HEK293T (cell line): Measurements from ENCODE around the gene SMAD4.

Experiments used
- CTCF ChIA-PET: fragments of 350-600 bp; formaldehyde crosslinking; extraction: SDS; loops from one replicate; lab custom pipeline; 2021; ENCODE audit warnings: antibody characterized with exemption, inconsistent platforms; lab: Yijun Ruan, JAX
- POLR2A ChIA-PET: fragments of 350-600 bp; formaldehyde crosslinking; extraction: SDS; loops from one replicate; lab custom pipeline; 2020; ENCODE audit warnings: antibody characterized with exemption, inconsistent platforms; lab: Yijun Ruan, JAX
- DNase-seq: peaks from one replicate; pipeline ENCODE4 v3.0.0; 2012; ENCODE audit warnings: mixed read lengths; ENCODE audit errors: extremely low spot score
- ARNT ChIP-seq: fragments of 450-650 bp; IDR thresholded peaks from 2 replicates; pipeline ENCODE4 v1.6.1; 2017; ENCODE audit warnings: mild to moderate bottlenecking
- BHLHE40 ChIP-seq: fragments of 450-650 bp; IDR thresholded peaks from 2 replicates; pipeline ENCODE4 v1.6.1; 2016; ENCODE audit warnings: mild to moderate bottlenecking, moderate library complexity, borderline replicate concordance
- CTBP1 ChIP-seq: fragments of 450-650 bp; IDR thresholded peaks from 2 replicates; pipeline ENCODE4 v1.6.1; 2016; ENCODE audit warnings: borderline replicate concordance
- ELF4 ChIP-seq: fragments of 450-650 bp; IDR thresholded peaks from 2 replicates; pipeline ENCODE4 v1.6.1; 2017; ENCODE audit warnings: antibody characterized with exemption
- FOXA1 ChIP-seq: fragments of 450-650 bp; IDR thresholded peaks from 2 replicates; pipeline ENCODE4 v1.6.1; 2016; ENCODE audit warnings: mild to moderate bottlenecking
- FOXK2 ChIP-seq: fragments of 450-650 bp; IDR thresholded peaks from 2 replicates; pipeline ENCODE4 v1.6.1; 2016; ENCODE audit warnings: mild to moderate bottlenecking
- FOXM1 ChIP-seq: fragments of 450-650 bp; IDR thresholded peaks from 2 replicates; pipeline ENCODE4 v1.6.1; 2017; ENCODE audit warnings: mild to moderate bottlenecking, borderline replicate concordance
- HDGF ChIP-seq: fragments of 450-650 bp; IDR thresholded peaks from 2 replicates; pipeline ENCODE4 v1.6.1; 2017; ENCODE audit warnings: antibody characterized with exemption, borderline replicate concordance
- L3MBTL2 ChIP-seq: fragments of 450-650 bp; conservative IDR thresholded peaks from 2 replicates; pipeline ENCODE4 v1.6.1; 2016; ENCODE audit warnings: mild to moderate bottlenecking
- LEF1 ChIP-seq: fragments of 450-650 bp; IDR thresholded peaks from 2 replicates; pipeline ENCODE4 v1.6.1; 2017; ENCODE audit warnings: mild to moderate bottlenecking, borderline replicate concordance
- NFRKB ChIP-seq: fragments of 450-650 bp; IDR thresholded peaks from 2 replicates; pipeline ENCODE4 v1.6.1; 2016; ENCODE audit warnings: mild to moderate bottlenecking, moderate library complexity
- PKNOX1 ChIP-seq: fragments of 450-650 bp; IDR thresholded peaks from 2 replicates; pipeline ENCODE4 v1.6.1; 2016
- SP1 ChIP-seq: fragments of 450-650 bp; IDR thresholded peaks from 2 replicates; pipeline ENCODE4 v1.6.1; 2017
- SUZ12 ChIP-seq: fragments of 450-650 bp; IDR thresholded peaks from 2 replicates; pipeline ENCODE4 v1.6.1; 2016; ENCODE audit warnings: mild to moderate bottlenecking
- TARDBP ChIP-seq: fragments of 450-650 bp; IDR thresholded peaks from 2 replicates; pipeline ENCODE4 v1.6.1; 2016
- ZNF384 ChIP-seq: fragments of 450-650 bp; IDR thresholded peaks from 2 replicates; pipeline ENCODE4 v1.6.1; 2016

SMAD4 gene

GRCh38 chr18:51030537-51031258 is 685 bp downstream of the SMAD4 start:
- ChIA-PET POLR2A (interaction anchor here (0.6 to 1.9 kb wide), 15 partner anchors 9 to 214 kb away, joined by 3 to 9 read pairs (median 4); partner anchors contain the start of genes ELAC1, ME2 and MEX3C), CTCF (no interaction called here)
- TF ChIP-seq L3MBTL2: no peak
- no peak for TF ChIP-seq SP1
- peak; percentile 48 for TF ChIP-seq PKNOX1
- no peak for TF ChIP-seq ELF4
- peak; percentile 44 for DNase-seq

GRCh38 chr18:51032193-51032592 is 2.2 kb downstream of the SMAD4 start:
- CTCF ChIA-PET: no interaction called here
- DNase-seq: no peak
- POLR2A ChIA-PET: interaction anchor here (1.6 kb wide), 1 partner anchor 64 kb away, joined by 6 read pairs; the partner anchor contains the start of gene ELAC1
- TF ChIP-seq FOXM1: no peak
- no peak for TF ChIP-seq ZNF384
- TF ChIP-seq NFRKB: no peak
- TF ChIP-seq CTBP1: no peak
- TF ChIP-seq ELF4: no peak
- no peak for TF ChIP-seq TARDBP
- TF ChIP-seq FOXK2: no peak
- TF ChIP-seq LEF1: no peak
- no peak for TF ChIP-seq ARNT
- TF ChIP-seq SUZ12: no peak
- no peak for TF ChIP-seq L3MBTL2
- TF ChIP-seq HDGF: no peak
- TF ChIP-seq BHLHE40: no peak
- no peak for TF ChIP-seq SP1
- no peak for TF ChIP-seq FOXA1

GRCh38 chr18:51037230-51037629 is 7.2 kb downstream of the SMAD4 start:
- DNase-seq: no peak
- no peak for TF ChIP-seq ELF4
- TF ChIP-seq L3MBTL2: no peak
- TF ChIP-seq SUZ12: no peak
- no peak for TF ChIP-seq LEF1
- no peak for TF ChIP-seq NFRKB
- no peak for TF ChIP-seq ZNF384
- no peak for TF ChIP-seq TARDBP
- no peak for TF ChIP-seq SP1
- TF ChIP-seq PKNOX1: no peak
- TF ChIP-seq FOXK2: no peak
- no peak for TF ChIP-seq BHLHE40
- no peak for TF ChIP-seq HDGF
- TF ChIP-seq CTBP1: no peak
- TF ChIP-seq FOXA1: no peak
- CTCF ChIA-PET: interaction anchor here (1.0 kb wide), 1 partner anchor 217 kb away, joined by 3 read pairs; no protein-coding TSS in a partner anchor
- POLR2A ChIA-PET: no interaction called here

- ChIA-PET POLR2A (interaction anchor here (1.1 kb wide), 1 partner anchor 70 kb away, joined by 3 read pairs; the partner anchor contains the start of gene ELAC1), CTCF (no interaction called here)
- no peak for DNase-seq
- TF ChIP-seq SP1: no peak
- TF ChIP-seq ARNT: no peak
- TF ChIP-seq ZNF384: no peak
Measured at GRCh38 chr18:51038110-51038509, 8.1 kb downstream of the SMAD4 start.

GRCh38 chr18:51039138-51040112 is 9.4 kb downstream of the SMAD4 start:
- ChIA-PET POLR2A (interaction anchor here (1.5 kb wide), 1 partner anchor 9 kb away, joined by 6 read pairs; the partner anchor contains the start of gene SMAD4), CTCF (no interaction called here)
- DNase-seq: no peak
- no peak for TF ChIP-seq PKNOX1
- no peak for TF ChIP-seq FOXK2
- no peak for TF ChIP-seq ARNT
- no peak for TF ChIP-seq LEF1
- no peak for TF ChIP-seq FOXA1
- TF ChIP-seq FOXM1: no peak
- no peak for TF ChIP-seq HDGF
- no peak for TF ChIP-seq TARDBP
- no peak for TF ChIP-seq L3MBTL2
- TF ChIP-seq ZNF384: no peak
- TF ChIP-seq CTBP1: no peak
